NCI-H1417 treated with DMSO at 0.1 percent for 48 hours (cell line): ENCODE measurements around the gene ULBP2.
"Not testable (repeated sequence)": the region's sequence is repeated elsewhere in the genome, so short reads cannot be mapped to it uniquely, and the experiment has no call there.

ENCODE experiments used
- DNase-seq: peaks from one replicate; lab custom pipeline; 2025; lab: John Stamatoyannopoulos, UW

Gene ULBP2

DNA sequence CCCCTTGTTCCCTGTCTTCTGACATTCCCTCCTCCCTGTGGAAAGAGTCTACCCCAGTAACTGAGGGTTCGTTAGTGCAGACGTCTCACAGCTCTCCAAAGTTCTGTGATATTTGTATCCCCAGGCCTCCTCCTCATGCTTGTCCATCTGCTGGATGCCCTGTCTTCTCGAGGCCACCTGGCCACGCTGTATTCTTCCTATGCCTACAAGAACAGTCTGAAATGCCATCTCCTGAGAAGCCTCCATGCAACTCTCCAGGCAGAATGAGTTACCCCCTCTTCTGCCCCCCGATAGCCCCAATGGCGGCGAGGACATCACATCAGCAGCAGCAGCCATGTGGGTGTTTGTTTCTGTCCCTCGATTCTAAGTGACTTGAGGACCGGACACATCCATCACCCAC, 9.3 kb downstream of the ULBP2 start:
- no peak for DNase-seq

DNA sequence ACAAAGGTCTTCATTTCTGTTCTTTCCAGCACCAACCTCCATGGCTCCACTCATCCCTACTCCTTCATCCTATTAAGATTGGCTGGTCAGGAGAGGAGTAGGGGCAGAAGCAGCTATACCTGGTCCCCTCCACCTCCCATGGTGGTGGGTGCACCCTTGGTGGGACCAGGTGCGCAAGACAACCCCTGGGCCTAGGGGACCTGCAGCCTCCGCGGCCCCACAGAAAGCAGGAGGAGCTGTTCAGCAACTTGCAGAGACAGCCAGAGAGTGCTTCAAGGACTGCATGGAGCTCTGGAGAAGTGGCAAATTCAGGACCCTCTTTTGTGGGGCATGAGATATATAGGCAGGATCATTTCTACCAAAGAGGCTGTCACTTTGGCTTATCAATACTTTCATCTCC, 9.8 kb downstream of the ULBP2 start:
- DNase-seq = no peak

DNA sequence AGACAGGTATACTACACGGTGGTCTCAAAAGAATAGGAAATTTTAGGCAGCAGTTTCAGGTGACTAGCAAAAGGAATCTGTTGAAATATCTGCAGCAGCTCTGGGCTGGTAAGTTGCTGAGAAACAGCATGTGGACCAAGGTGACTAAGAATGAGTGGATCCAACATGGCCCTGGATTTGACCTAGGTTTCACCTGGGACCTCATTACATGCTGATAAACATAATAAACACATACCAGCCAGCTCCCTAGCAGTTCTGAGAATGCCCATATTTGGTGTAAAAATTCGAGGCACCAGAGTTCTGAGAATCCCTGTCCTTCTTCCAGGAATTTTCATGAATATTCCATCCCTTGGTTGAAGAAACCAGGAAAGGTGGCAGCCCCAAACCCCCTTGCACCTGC, 11.6 kb downstream of the ULBP2 start:
- not testable (repeated sequence) for DNase-seq

DNA sequence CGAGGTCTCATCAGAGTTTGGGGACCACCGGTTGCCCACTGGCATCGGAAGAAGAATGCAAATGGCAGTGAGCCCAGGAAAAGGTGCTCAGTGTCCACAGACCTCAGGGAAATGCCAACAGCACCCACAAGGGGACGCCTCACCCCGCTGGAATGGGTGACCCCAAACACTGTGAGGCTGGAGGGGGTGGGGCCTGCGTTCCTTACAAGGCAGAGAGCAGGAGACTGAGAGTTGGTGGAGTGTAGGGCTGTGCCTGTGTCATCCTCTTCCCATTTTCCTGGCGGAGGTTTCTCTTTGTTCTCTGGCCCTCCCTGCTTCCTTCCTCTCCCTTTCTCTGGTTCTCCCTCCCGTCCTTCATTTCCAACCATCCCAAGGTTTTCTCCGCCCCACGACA, 12.1 kb downstream of the ULBP2 start:
- DNase-seq = not testable (repeated sequence)

DNA sequence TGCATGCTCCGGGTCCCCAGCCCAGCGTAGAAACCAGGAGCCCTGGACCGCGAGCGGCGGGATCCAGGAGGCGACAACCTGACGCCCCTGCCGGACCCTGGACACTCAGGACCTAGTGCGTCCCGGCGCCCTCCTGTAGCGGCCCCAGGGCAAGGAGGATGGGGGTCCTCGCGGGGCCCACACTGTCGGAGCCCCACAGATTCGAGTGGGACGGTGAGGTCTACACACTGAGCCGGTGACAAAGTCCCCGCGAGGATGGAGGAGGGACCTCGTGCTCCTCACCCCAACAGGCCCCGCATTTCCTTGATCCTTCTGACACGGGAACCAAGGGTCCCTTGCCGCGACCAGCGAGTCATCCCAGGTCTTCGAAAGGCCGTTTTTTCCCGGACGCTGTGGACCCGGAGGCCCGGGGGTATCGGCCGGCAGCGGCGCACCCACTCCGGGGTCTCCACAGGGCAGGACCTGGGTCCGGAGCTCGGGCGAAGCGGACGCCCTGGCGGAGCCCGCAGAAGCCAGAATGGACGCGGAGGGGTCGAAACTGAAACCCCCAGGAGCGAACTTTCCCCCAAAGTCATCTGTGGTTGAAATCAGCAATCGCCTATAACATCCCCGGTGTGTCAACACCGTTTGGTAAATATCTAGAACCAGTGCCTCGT, 12.6 kb downstream of the ULBP2 start:
- not testable (repeated sequence) for DNase-seq

DNA sequence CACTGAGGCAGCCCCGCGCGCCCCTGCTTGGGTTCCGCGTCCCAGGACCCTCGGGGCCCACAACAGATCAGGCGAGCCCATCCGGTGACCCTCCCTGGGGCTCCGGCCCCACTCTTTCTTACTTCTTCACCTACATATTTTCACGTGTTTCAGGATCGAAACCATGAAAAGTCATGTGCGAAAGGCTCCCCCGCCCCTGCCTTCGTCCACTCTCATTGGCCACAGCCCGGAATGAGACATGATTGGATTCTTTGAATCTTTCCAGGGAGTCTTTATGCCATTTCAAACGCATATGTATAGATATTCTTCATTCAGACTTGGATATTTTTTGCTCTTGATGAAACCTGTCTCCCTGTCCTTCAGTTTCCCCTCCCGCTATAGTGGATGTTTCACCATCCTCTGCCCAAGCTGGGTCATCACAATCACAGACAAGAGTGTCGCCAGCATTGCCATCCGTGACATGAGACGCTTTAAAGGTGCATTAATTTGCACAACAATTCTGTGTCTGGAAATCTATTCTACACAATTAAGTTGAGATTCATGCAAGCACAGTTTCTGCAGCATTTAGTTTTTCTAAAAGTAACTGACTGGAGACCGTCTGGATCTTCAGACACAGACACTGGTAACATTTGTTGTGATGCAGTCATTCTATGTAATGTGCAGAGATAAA, 13.3 kb downstream of the ULBP2 start:
- DNase-seq = not testable (repeated sequence)

DNA sequence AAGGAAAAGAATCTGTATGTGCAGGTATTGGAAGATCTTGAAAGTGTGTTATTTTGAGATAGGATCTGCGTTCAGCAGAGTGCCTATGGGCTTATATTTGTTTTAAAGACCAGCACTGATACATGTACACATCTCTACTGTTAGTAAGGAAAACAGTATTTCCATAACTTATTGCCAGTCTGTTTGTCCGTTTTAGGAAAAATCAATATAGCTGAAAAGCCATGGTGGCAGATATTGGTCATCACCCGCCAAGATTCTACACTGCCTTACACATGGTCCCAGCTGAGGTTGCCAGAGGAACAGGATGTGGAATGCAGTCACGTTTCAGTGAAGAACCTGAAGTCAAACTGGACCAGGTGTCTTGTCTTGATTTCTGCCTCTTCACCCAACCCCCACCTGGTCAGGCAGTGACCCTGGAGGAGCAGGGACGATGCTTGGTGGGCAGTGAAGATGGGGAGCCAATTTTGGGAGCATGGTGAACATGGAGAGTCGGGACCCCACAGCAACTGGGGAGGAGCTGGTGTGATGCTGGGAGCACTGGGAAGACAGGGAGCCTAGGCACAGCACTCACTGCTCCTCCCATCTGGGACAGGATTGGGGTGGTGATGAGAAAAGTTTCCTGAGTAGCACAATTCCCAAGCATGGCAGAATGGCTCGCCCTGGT, 14.0 kb downstream of the ULBP2 start:
- not testable (repeated sequence) for DNase-seq

DNA sequence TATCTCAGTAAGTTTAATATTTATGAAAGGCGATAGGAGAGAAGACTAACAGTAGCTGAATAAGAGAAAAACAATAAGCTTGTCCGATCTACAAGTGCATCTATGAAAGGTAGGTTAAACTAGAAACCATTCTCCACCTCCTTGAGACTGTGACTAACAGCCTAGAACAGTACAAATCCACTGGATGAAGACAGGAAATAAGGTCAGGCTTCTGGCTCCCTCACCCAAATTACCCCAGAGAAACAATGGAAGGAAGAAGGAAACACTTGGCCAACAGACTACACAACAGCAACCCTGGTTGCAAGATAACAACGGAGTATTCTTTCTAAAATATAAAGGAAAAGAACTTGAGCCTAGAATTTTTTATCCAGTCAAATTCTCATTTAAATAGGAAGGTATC, 16.3 kb downstream of the ULBP2 start:
- DNase-seq = not testable (repeated sequence)

DNA sequence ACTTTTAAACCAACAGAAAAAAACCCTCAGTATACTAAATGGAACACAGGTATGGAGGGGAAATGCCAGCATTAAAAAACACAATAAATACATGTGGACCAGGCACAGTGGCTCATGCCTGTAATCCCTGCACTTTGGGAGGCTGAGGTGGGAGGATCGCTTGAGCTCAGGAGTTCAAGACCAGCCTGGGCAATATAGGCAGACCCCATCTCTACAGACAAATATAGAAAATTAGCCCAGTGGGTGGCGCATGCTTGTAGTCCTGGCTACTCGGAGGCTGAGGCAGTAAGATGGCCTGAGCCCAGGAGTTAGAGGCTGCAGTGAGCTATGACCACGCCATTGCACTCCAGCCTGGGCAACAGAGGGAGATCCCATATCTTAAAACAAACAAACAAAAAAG, 18.0 kb downstream of the ULBP2 start:
- DNase-seq = not testable (repeated sequence)

DNA sequence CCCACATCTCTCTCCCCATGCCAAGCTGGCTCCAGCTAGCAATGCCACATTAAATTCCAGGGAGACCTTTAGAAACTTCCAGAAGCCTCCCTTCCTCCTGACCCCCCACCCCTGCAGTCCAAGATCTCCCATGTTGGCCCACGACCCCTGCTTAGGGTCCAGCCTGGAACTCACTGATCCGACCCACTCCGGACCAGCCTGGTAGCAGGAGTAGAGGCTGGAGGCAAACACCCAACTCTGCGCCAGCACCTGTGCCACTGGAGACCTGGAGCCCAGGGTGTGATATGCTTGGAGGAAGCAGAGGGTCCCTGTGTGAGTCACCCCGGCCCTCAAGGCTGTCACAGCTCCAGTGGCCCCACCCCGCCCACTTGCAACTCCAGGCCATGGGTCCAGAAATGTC, 18.7 kb downstream of the ULBP2 start:
- DNase-seq = no peak

DNA sequence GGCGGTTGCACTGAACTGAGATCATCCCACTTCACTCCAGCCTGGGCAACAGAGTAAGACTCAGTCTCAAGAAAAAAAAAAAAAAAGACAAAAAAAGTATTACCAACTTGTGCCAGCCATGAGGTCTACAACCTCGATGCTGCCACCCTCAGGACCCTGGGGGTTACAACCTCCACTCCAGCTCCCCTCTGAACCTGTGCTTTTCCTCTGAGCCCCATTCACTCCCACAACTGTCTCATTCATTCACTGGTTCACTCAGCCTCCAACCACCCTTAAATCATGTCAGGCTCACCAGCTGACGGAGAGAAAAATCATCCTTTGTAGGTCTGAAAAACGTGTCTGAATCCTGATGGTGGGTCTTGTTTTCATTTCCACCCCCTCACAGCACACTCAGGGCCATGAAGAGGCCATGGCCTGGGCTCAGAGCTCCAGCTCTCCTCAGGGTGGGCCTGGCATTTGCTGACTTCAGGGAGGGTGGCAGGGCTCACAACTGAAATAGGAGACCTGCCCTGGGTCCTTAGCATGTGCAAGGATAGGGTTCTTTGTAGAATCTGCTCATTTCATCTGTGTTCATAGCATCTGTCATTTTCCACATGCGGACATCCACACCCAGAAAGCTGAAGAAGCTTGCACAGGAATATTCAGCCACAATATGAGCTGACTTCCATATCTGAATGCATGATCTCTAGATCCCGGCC, 20.1 kb downstream of the ULBP2 start:
- DNase-seq = no peak

DNA sequence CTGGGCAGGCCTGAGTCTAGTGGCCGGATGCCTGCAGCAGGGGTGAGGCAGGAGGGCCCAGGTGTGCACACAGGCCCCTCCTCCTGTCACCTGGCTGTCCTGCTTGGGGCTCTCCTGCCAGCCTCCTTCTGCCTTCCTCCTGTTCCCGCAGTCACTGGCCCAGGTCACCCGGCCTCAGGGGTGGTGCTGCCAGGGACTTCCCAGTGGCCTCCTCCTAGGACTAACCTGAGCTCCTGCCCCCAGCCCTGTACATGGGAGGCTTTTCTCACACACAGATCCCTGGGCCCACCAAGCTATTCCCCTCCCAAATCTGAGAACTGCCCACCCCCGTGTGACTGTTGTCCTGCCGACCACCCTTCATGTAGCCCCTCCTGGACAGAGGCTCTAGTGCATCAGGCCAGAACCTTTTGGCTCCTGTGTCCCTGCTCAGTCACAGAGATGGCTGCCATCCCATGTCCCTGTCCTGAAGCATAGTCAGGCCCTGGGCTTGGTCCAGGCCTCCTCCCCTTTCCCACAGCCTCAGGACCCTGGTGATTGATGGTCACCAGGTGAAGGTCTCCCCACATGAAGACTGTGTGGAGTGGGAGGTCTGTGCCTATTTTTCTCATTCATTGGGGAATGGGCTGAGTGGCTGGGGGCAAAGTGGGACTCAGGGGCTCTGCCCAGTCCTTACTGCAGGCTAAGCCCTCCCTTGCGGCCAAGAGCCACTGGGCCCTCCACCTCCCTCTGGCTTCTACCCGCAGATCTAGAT, 20.8 kb downstream of the ULBP2 start:
- no peak for DNase-seq

DNA sequence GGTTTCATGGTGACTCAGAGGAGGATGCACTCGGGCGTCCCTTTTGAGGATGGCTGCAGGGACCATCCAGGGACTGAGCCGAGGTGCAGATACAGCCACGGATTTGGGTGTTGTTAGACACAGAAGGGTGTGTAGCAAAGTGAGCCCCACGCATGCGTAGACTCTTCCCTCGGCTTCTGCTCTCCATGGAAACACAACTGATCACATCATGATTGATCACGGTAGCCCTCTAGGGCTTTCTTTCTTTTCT, 21.3 kb downstream of the ULBP2 start:
- peak; percentile 49 for DNase-seq

DNA sequence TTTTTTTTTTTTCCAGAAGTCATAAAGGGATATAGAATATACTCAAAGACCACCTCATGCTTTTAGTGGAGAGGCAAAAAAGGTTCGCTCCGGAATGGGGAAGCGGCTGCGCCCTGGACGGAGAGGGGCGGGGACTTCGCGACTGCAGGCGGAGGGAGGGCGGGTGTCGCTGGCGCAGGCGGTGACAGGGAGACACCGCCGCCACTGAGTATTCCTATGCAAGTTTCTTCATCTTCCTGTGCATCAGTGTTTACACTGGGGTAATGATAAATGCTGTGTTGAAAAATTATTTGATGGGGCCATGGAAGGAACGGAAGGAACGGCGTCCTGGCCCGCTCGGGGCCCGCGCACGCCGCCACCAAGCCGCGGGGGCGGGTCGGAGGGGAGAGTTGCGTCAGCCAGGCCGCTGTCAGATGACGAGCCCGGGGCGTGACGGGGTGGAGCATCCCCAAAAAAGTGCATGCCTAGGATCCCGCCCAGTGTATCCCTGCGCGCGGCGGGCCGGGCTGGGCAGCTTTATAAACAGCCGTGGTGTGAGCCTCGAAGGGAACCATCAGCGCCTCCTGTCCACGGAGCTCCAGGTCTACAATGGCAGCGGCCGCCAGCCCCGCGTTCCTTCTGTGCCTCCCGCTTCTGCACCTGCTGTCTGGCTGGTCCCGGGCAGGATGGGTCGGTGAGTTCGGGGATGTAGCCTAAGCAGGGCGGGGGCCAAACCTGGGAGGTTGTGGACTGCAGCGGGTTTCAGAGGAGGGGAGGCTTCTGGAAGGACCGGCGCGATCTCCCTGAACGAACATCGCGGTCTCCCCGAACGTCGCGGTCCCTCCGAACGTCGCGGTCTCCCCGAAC, 21.9 kb downstream of the ULBP2 start, which contains the start of gene ULBP1:
Gene ULBP1 (plus strand): TSS at position 482 of the 846 bp plus-strand sequence. CDS start 107 bp downstream, at position 589.
- peak; percentile 49 for DNase-seq

DNA sequence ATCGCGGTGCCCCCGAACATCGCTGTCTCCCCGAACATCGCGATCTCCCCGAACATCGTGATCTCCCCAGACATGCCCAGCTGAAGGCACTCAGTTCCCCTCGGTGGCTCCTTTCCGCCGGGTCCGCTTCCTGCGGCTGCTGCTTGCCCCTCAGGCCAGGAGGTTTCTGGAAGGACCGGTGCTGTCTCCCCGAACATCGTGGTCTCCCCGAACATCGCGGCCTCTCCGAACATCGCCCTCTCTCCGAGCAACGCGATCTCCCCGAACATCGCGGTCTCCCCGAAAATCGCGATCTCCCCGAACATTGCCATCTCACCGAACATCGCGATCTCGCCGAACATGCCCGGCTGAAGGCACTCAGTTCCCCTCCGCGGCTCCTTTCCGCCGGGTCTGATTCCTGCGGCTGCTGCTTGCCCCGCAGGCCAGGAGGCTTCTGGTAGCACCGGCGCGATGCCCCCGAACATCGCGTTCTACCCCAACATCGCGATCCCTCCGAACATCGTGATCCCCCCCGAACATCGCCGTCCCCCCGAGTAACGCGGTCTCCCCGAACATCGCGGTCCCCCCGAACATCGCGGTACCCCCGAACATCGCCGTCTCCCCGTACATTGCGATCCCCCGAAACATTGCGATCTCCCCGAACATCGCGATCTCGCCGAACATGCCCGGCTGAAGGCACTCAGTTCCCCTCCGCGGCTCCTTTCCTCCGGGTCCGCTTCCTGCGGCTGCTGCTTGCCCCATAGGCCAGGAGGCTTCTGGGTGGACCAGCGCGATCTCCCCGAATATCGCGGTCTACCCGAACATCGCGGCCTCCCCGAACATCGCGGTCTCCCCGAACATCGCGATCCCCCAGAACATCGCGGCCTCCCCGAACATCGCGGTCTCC, 22.7 kb downstream of the ULBP2 start:
- no peak for DNase-seq

DNA sequence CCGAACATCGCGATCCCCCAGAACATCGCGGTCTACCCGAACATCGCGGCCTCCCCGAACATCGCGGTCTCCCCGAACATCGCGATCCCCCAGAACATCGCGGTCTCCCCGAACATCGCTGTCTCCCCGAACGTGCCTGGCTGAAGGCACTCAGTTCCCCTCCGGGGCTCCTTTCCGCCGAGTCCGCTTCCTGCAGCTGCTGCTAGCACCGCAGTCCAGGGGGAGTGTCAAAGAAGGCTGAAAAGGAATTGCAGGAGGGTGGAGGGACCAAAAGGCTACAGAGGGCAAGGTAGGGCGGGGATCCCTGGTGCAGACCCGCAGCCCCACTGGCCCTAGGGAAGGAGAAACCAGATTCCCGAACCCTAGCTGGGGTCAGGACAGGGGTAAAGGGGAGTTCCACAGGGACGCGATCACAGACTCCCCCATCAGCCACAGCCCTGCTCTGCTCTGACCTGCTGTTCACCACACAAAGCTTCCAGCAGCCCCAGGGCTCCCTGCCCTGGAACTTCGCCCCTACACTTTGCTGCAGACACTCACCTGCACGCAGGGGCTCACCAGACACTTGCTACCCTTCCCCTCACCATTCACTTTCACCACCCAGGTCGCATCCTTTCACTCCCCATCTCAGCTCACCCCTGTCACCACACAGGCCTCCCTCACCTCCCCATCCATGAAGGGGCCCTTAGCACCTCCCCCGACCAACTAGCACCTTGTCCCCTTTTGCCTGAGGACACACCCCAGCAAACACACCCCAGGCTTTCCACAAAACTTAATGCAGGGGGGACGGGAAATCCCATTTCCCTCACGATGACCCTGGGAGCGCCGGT, 23.6 kb downstream of the ULBP2 start:
- no peak for DNase-seq

DNA sequence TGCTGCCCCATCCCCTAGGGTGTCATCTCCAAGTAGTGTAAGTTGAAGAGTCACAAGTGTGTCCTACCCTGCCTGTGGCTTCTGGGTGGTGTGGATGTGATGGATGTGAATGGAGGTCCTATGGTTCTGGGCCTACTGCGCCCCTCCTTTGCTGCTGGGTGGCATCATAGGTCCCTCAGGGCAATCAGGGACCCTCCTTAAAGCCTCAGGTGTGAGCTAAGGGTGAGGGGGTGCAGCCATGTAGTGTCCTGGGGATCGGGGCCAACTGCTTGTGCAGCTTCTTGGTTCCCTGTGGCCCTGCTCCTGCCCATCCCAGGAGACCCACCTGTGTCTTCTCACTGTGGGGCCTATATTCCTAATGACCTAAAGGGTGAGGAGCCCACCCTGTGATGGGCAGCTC, 24.5 kb downstream of the ULBP2 start:
- not testable (repeated sequence) for DNase-seq

DNA sequence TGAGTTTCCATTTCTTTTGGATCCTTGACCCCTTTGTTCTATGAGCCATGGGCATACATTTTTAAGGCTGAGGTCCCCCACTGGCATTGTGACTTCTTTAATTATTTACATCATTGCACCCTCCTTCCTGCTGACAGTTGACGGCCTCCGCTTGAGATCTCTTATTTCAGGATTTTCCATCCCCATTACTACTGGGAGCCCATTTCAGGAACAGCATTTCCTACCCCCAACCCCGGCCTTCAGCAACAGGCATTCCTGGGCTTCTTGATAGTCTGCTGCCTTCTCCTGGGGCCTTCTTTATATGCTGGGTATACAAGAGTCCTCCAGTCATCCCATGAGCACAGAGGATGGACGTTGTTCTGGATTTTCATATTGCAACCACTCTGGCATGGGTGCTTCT, 25.8 kb downstream of the ULBP2 start:
- DNase-seq = no peak

DNA sequence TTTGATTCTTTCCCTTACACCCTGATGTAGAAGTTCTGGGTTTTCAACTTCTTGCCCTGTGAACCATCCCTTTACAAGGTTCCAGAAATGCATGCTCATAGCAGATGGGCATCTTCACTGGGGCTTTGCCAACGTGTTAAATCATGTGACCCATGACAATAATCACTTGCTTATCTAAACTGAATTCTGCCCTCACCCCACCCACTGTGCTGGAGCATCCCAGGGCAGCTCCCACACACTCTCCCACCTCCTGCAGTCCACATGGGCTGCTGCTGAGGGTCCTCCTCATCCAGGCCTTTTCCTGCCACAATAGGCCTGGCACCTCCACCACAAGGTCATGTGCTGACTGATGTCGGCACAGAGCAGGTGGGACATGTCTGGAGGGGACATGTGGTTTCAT, 26.2 kb downstream of the ULBP2 start:
- not testable (repeated sequence) for DNase-seq
